Endothelial cell of umbilical vein (primary cell): ENCODE measurements around the gene SEH1L. TPM values are rescaled to one million over a fixed set of nuclear protein-coding genes. Genes with fewer than 3 reads are reported as not detected.

Experiments
- BruUV-seq: library from RNA; stranded (reverse); fragments of 400-500 nt; replicated peaks from 2 replicates; lab custom pipeline; 2021; lab: Mats Ljungman, UMichigan
- CTCF ChIA-PET: fragments of 300-600, 350-600 bp; sonication (Branson Sonifier 250); formaldehyde crosslinking; loops from one replicate; lab custom pipeline; 2021; ENCODE audit warnings: antibody characterized with exemption, inconsistent platforms; lab: Charles Lee
- POLR2A ChIA-PET: fragments of 300-600, 350-600 bp; sonication (Branson Sonifier 250); formaldehyde crosslinking; loops from one replicate; lab custom pipeline; 2021; ENCODE audit warnings: antibody characterized with exemption, inconsistent platforms; lab: Charles Lee
- DNase-seq: peaks from one replicate; pipeline ENCODE4 v3.0.0-alpha.2; 2011; ENCODE audit warnings: low read depth, low spot score
- FAIRE-seq: peaks from 2 replicates; lab custom pipeline; 2011; peaks lifted over from hg19 to GRCh38; lab: Jason Lieb, UNC
- H2AFZ ChIP-seq: 2 replicates; pipeline ENCODE4 v1.6.0; 2012; ENCODE audit warnings: low read depth, low read length, control low read depth, inconsistent platforms
- H3K27ac ChIP-seq: 2 replicates; pipeline ENCODE4 v1.5.1; 2011; ENCODE audit warnings: low read depth, mild to moderate bottlenecking, control low read depth, low read length, moderate library complexity; ENCODE audit not compliant: insufficient read depth
- H3K27me3 ChIP-seq, 2 experiments: 2 replicates each; pipeline versions ENCODE4 v1.6.0 to v1.6.1; 2011; ENCODE audit warnings: low read length in 2 of 2, mixed read lengths in 1 of 2; ENCODE audit not compliant: control insufficient read depth in 2 of 2, insufficient read depth in 2 of 2
- H3K36me3 ChIP-seq, 2 experiments: 2 replicates in 1 of 2; 3 replicates in 1 of 2; pipeline ENCODE4 v1.5.1; 2011; ENCODE audit warnings: low read length in 2 of 2, mild to moderate bottlenecking in 1 of 2, moderate library complexity in 1 of 2; ENCODE audit not compliant: control insufficient read depth in 2 of 2, insufficient read depth in 2 of 2; ENCODE audit errors: extremely low read depth in 1 of 2
- H3K4me1 ChIP-seq: 3 replicates; pipeline ENCODE4 v1.5.1; 2011; ENCODE audit warnings: mild to moderate bottlenecking, low read length; ENCODE audit not compliant: control insufficient read depth, insufficient read depth; ENCODE audit errors: extremely low read depth
- H3K4me2 ChIP-seq: 2 replicates; pipeline ENCODE4 v1.6.1; 2011; ENCODE audit warnings: low read length, control low read depth, mixed read lengths; ENCODE audit not compliant: insufficient read depth
- H3K4me3 ChIP-seq, 3 experiments: fragments of 200-600 bp in 1 of 3; sonication (generic), shearing (Covaris generic) in 1 of 3; replicated peaks in 1 of 3; 2 replicates each; pipeline ENCODE4 v1.5.1; 2011 to 2016; ENCODE audit warnings: control low read depth in 3 of 3, low read length in 3 of 3, mild to moderate bottlenecking in 2 of 3, inconsistent platforms in 1 of 3, low read depth in 1 of 3, moderate library complexity in 1 of 3; ENCODE audit not compliant: insufficient read depth in 1 of 3
- H3K79me2 ChIP-seq: 2 replicates; pipeline ENCODE4 v1.6.0; 2012; ENCODE audit warnings: low read length, inconsistent platforms; ENCODE audit not compliant: control insufficient read depth, insufficient read depth
- H3K9ac ChIP-seq: replicated peaks from 2 replicates; pipeline ENCODE3; 2011; ENCODE audit warnings: low read length, control low read depth; ENCODE audit not compliant: insufficient read depth; ENCODE audit errors: extremely low read depth
- H3K9me1 ChIP-seq: replicated peaks from 3 replicates; pipeline ENCODE4 v1.6.0; 2011; ENCODE audit warnings: mild to moderate bottlenecking, low read length; ENCODE audit not compliant: control insufficient read depth, insufficient read depth; ENCODE audit errors: extremely low read depth
- H3K9me3 ChIP-seq: replicated peaks from 2 replicates; pipeline ENCODE4 v1.5.1; 2012; ENCODE audit warnings: low read length, inconsistent platforms; ENCODE audit not compliant: control insufficient read depth, insufficient read depth
- H4K20me1 ChIP-seq: replicated peaks from 2 replicates; pipeline ENCODE3; 2011; ENCODE audit warnings: mild to moderate bottlenecking, low read length; ENCODE audit not compliant: control insufficient read depth, insufficient read depth; ENCODE audit errors: extremely low read depth
- CTCF ChIP-seq, 2 donors: IDR thresholded peaks; 1 replicate in 1 of 2; 2 replicates in 1 of 2; pipeline ENCODE4 v1.5.1; 2011; ENCODE audit warnings: low read length in 2 of 2, mild to moderate bottlenecking in 2 of 2, moderate library complexity in 2 of 2, control low read depth in 1 of 2, inconsistent platforms in 1 of 2, low read depth in 1 of 2; ENCODE audit not compliant: insufficient read depth in 1 of 2; ENCODE audit errors: extremely low read depth in 1 of 2
- EZH2 ChIP-seq: IDR thresholded peaks from 2 replicates; pipeline ENCODE4 v1.6.1; 2012; ENCODE audit warnings: borderline replicate concordance, low read depth, mild to moderate bottlenecking, moderate library complexity, low read length, inconsistent platforms; ENCODE audit not compliant: severe bottlenecking
- FOS ChIP-seq: IDR thresholded peaks from 2 replicates; pipeline ENCODE4 v1.6.1; 2011; ENCODE audit warnings: mild to moderate bottlenecking, low read length, moderate library complexity, borderline replicate concordance; ENCODE audit not compliant: insufficient read depth
- GATA2 ChIP-seq: IDR thresholded peaks from 2 replicates; pipeline ENCODE4 v1.7.0; 2011; ENCODE audit warnings: low read depth, mild to moderate bottlenecking, moderate library complexity, mixed read lengths, low read length; ENCODE audit not compliant: insufficient read length, insufficient read depth
- JUN ChIP-seq: IDR thresholded peaks from 2 replicates; pipeline ENCODE4 v1.6.1; 2011; ENCODE audit warnings: borderline replicate concordance, low read depth; ENCODE audit not compliant: insufficient read length, insufficient read depth
- MAX ChIP-seq: IDR thresholded peaks from 2 replicates; pipeline ENCODE4 v1.6.1; 2011; ENCODE audit not compliant: insufficient read depth, insufficient read length
- MYC ChIP-seq: IDR thresholded peaks from one replicate; pipeline ENCODE4 v1.6.1; 2011; ENCODE audit warnings: mild to moderate bottlenecking, low read depth, low read length
- POLR2A ChIP-seq: IDR thresholded peaks from 2 replicates; pipeline ENCODE4 v1.6.1; 2012; ENCODE audit warnings: low read depth, mild to moderate bottlenecking, control low read depth, low read length
- POLR2AphosphoS5 ChIP-seq: IDR thresholded peaks from 2 replicates; pipeline ENCODE4 v1.6.1; 2012; ENCODE audit warnings: low read depth, mild to moderate bottlenecking, control low read depth, low read length, moderate library complexity; ENCODE audit not compliant: insufficient read depth
- dilution Hi-C: fragments of 300-500 bp; cut with MboI; formaldehyde crosslinking; loops from one replicate; pipeline ENCODE4 v1.15.0; 2019; ENCODE audit warnings: low sequenced_read_pairs; ENCODE audit not compliant: extremely low pct_ligation_motif_present
- intact Hi-C: fragments of 100-400 bp; cut with micrococcal nuclease; formaldehyde crosslinking; loops from one replicate; pipeline ENCODE4 v1.10.0; 2022
- polyA plus RNA-seq, 4 experiments: library from polyadenylated mRNA; depleted of rRNA in 3 of 4; stranded (reverse) in 3 of 4; unstranded in 1 of 4; fragments of >200 nt; gene quantifications; 2 replicates each; pipeline versions ENCODE4 v1.2.1 to v1.2.3, GENCODE V29; 2011 to 2012; ENCODE audit warnings: missing spikeins in 1 of 4
- total RNA-seq: library from RNA; stranded (reverse); gene quantifications from 2 replicates; pipeline ENCODE4 v1.2.3, GENCODE V29; 2021

SEH1L gene
- total and polyA plus RNA-seq, 2 donors (not counting 3 experiments of a cell fraction or from before 2014, with no cell fraction given), result 19.8 to 42.8 TPM

- Histone ChIP-seq H3K9ac (no peak overlapping the region), H3K27me3 (no peaks in the 10 kb centered on the region), H3K36me3 (no peaks in the 10 kb centered on the region), H4K20me1 (no peaks in the 10 kb centered on the region), H3K4me2 (peak overlapping the region; percentile 90), H3K9me3 (no peaks in the 10 kb centered on the region), H3K4me1 (peaks cover 20% of the 10 kb centered on the region), H3K4me3 (peak overlapping the region in 1 of 3 experiments; percentile 90), H3K9me1 (no peaks in the 10 kb centered on the region), H3K27ac (no peak overlapping the region), H3K79me2 (peaks cover 35% of the 10 kb centered on the region), H2AFZ (peak overlapping the region; percentile 88)
- TF ChIP-seq MAX, result no peak
- TF ChIP-seq EZH2, result no peak
- TF ChIP-seq MYC, result no peak
- TF ChIP-seq GATA2, result no peak
- TF ChIP-seq JUN, result no peak
- TF ChIP-seq FOS, result no peak
- BruUV-seq, result no TSS peak
- intact Hi-C loops (no loop called here), dilution Hi-C loops (no loop called here)
- POLR2A ChIA-PET, result interaction anchor here (1.2 kb wide), 1 partner anchor 22 kb away, joined by 3 read pairs; no protein-coding TSS in a partner anchor
- FAIRE-seq, result no peak
- DNase-seq, result no peak
- CTCF ChIA-PET, result interaction anchor here (1.2 to 3.1 kb wide), 4 partner anchors 10 to 246 kb away, joined by 5 to 12 read pairs (median 8); no protein-coding TSS in a partner anchor
Observed at GRCh38 chr18:12990123-12990475, 42.3 kb downstream of the SEH1L start.

- peak overlapping the region; percentile 90 for H3K4me2 ChIP-seq
- H3K79me2 ChIP-seq, result peaks cover 40% of the 10 kb centered on the region
- intact Hi-C loops, result no loop called here
- POLR2A ChIA-PET, result interaction anchor here (0.6 to 1.2 kb wide), 4 partner anchors 9 to 713 kb away, joined by 3 to 5 read pairs (median 4); no protein-coding TSS in a partner anchor
- H3K4me1 ChIP-seq, result peaks cover 20% of the 10 kb centered on the region
- no peaks in the 10 kb centered on the region for H3K9me3 ChIP-seq
- BruUV-seq, result TSS peak; percentile 96
- H3K27me3 ChIP-seq, result no peaks in the 10 kb centered on the region
- no peaks in the 10 kb centered on the region for H3K36me3 ChIP-seq
- H3K9ac ChIP-seq, result peak overlapping the region; percentile 83
- FAIRE-seq (no peak), DNase-seq (no peak)
- peak overlapping the region; percentile 88 for H2AFZ ChIP-seq
- no peaks in the 10 kb centered on the region for H3K9me1 ChIP-seq
- dilution Hi-C loops, result no loop called here
- CTCF ChIA-PET, result interaction anchor here (1.0 to 3.1 kb wide), 9 partner anchors 10 to 266 kb away, joined by 3 to 12 read pairs (median 5); no protein-coding TSS in a partner anchor
- peak overlapping the region; percentile 69 to 90 (median 71) for H3K4me3 ChIP-seq
- no peak for TF ChIP-seq FOS
- no peak for TF ChIP-seq POLR2AphosphoS5
- TF ChIP-seq MAX, result no peak
- no peak for TF ChIP-seq POLR2A
- no peak for TF ChIP-seq GATA2
- no peak for TF ChIP-seq EZH2
- TF ChIP-seq CTCF (IDR thresholded peaks at IDR 0.05; ENCODE audit: extremely low read depth in 1 of 2, insufficient read depth in 1 of 2, low read depth in 1 of 2, low read length in 2 of 2), result no peak
- no peak for TF ChIP-seq JUN
- no peak for TF ChIP-seq MYC
- H3K27ac ChIP-seq, result peak overlapping the region; percentile 49
- H4K20me1 ChIP-seq, result no peaks in the 10 kb centered on the region
Observed at GRCh38 chr18:12990641-12990966, 42.8 kb downstream of the SEH1L start.
